Vagina (tissue), 2 donors: Measurements from ENCODE around the gene INHA.

ENCODE experiments used
- POLR2A ChIP-seq, 2 donors: fragments of 450-650 bp; IDR thresholded peaks; one replicate each; pipeline ENCODE4 v1.6.1; 2017; ENCODE audit warnings: antibody characterized with exemption in 2 of 2, mild to moderate bottlenecking in 2 of 2, moderate library complexity in 2 of 2
- TF ChIP-seq, protein P1 (sequence below), 3 experiments: fragments of 450-650 bp in 2 of 3; fragments of 200-600 bp in 1 of 3; sonication (generic) in 1 of 3; IDR thresholded peaks; one replicate each; pipeline ENCODE4 v1.5.1; 2017 to 2019; ENCODE audit warnings: antibody characterized with exemption in 3 of 3, mild to moderate bottlenecking in 2 of 3, moderate library complexity in 2 of 3

- TF ChIP-seq, protein P1, sequence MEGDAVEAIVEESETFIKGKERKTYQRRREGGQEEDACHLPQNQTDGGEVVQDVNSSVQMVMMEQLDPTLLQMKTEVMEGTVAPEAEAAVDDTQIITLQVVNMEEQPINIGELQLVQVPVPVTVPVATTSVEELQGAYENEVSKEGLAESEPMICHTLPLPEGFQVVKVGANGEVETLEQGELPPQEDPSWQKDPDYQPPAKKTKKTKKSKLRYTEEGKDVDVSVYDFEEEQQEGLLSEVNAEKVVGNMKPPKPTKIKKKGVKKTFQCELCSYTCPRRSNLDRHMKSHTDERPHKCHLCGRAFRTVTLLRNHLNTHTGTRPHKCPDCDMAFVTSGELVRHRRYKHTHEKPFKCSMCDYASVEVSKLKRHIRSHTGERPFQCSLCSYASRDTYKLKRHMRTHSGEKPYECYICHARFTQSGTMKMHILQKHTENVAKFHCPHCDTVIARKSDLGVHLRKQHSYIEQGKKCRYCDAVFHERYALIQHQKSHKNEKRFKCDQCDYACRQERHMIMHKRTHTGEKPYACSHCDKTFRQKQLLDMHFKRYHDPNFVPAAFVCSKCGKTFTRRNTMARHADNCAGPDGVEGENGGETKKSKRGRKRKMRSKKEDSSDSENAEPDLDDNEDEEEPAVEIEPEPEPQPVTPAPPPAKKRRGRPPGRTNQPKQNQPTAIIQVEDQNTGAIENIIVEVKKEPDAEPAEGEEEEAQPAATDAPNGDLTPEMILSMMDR (IDR thresholded peaks at IDR 0.05) = no peak
- no peak for TF ChIP-seq POLR2A (IDR thresholded peaks at IDR 0.05)
Observed at GRCh38 chr2:219572237-219573001, at the start of gene INHA.
